KBM-7 (cell line): ENCODE measurements around the gene MARCKSL1.
A peak's percentile ranks its signal among the peaks of the same experiment; 100 is the strongest.
"Not testable (repeated sequence)": the region's sequence is repeated elsewhere in the genome, so short reads cannot be mapped to it uniquely, and the experiment has no call there.

Source experiments
- DNase-seq: peaks from one replicate; pipeline ENCODE4 v3.0.0-alpha.2; 2015
- in situ Hi-C: fragments of 300-500 bp; cut with MboI; formaldehyde crosslinking; loops from 2 replicates; pipeline ENCODE4 v1.14.3; 2020; ENCODE audit warnings: low sequenced_read_pairs, low pct_unique_long_range_greater_than_20kb, mixed read lengths

MARCKSL1 gene

DNA sequence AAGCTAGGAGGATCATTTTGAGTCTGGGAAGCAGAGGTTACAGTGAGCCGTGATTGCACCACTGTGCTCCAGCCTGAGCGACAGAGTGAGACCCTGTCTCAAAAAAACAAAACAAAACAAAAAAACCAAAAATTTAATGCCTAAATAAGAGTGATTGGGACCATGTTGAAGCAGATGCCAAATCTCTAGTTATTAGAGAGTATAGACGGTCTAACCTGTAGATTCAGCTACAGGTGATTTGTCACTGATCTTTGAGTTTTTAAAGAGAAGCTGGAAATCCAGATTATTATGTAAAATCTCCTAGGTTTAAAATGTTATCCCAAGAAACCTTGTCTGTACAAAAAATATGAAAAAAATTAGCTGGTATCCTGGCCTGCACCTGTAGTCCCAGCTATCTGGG is 32.7 kb downstream of the MARCKSL1 start:
- in situ Hi-C loops = no loop called here

DNA sequence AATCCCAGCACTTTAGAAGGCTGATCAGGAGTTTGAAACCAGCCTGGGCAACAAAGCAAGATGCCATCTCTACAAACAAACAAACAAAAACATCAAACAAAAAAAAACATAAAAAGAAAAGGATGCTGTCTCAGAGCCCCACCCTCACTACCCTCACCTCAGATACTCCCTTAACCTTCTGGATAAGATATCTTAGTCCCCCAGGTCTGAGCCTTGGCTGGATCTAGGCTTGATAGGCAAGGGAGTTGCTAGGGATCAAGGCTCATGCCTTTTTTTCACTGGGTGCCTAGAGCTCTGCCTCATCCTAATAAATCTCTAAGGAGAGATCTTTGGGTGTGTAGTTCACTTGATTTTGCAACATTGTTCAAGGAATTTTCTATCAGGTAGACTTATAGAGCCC is 36.7 kb downstream of the MARCKSL1 start:
- in situ Hi-C loops = no loop called here
- DNase-seq = no peak

More for the DNA sequence above, 32.7 kb downstream of the MARCKSL1 start:
- no peak for DNase-seq

DNA sequence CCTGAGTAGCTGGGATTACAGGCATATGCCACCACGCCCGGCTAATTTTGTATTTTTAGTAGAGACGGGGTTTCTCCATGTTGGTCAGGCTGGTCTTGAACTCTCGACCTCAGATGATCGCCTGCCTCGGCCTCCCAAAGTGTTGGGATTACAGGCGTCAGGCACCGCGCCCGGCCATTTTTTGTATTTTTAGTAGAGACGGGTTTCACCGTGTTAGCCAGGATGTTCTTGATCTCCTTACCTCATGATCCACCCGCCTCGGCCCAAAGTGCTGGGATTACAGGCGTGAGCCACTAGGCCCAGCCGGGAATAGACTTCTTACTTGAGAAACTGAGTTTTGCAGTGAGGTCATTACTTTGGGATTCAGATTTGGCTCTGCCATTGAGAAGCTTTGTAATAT is 37.8 kb downstream of the MARCKSL1 start:
- in situ Hi-C loops = not testable (repeated sequence)

DNA sequence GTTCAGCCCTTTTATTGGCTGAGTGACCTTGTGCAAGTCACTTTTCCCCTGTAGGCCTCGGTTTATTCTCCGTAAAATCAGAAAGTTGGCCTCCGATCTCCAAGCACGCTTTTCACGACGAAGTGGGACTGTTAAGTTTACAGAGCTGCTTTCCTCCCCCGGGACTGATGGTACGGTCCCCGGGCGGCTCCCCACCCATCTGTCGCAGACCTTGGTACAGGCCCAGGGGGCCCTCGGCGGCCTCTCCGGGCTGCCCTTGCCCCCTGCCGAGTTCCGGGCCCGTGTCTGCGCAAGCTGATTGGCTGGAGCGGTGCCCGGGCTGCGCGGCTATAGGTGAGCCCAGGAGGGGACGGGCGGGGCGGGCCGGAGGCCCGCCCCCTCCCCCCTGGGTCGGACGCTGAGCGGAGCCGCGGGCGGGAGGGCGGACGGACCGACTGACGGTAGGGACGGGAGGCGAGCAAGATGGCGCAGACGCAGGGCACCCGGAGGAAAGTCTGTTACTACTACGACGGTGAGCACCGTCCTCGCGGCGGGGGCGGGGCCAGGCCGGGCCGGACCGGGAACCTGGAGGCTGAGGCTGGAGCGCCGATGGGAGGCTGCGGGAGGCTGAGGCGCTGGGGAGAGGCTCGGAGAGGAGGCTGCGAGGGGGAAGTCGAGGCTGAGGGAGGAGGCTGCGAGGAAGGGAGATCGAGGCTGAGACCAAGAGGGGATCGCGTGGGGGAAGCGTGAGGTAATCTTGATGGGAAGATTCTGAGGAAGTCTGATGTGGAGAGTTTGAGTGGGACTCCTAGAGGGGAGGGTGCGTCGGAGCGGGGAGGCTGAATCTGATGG is 44.1 kb downstream of the MARCKSL1 start, which contains the start of gene HDAC1:
TSS of gene HDAC1 (plus strand) at position 376 of the 831 bp plus-strand sequence. CDS start at position 463, 87 bp downstream.
- in situ Hi-C loops = no loop called here

More for the DNA sequence above, 37.8 kb downstream of the MARCKSL1 start:
- not testable (repeated sequence) for DNase-seq

DNA sequence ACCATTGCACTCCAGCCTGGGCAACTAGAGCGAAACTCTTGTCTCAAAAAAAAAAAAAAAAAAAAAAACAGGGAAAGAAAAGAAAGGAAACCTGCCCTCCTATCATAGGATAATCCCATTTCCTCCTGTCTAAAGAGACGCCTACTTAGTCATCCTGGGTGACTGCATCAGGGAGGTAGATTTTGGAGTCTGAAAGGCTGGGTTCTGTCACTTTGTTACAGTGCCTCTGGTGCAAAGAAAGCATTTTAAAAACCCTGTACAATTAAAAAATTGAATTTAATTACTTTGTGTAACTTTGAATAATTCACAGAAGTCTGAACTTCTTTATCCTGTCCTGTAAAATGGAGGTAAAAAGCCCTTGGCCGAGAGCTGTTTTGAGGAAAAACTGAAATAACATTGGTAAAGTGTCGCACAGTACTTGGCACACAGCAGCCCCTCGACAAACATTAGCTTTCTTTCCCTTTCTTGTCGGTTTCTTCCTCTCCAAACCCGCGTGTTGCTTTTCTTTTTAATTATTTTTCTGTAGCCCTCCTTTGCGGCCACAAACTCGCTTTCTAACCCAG is 44.8 kb downstream of the MARCKSL1 start:
- in situ Hi-C loops = no loop called here

More for the DNA sequence above, 44.1 kb downstream of the MARCKSL1 start, which contains the start of gene HDAC1:
- DNase-seq = peak; percentile 98

DNA sequence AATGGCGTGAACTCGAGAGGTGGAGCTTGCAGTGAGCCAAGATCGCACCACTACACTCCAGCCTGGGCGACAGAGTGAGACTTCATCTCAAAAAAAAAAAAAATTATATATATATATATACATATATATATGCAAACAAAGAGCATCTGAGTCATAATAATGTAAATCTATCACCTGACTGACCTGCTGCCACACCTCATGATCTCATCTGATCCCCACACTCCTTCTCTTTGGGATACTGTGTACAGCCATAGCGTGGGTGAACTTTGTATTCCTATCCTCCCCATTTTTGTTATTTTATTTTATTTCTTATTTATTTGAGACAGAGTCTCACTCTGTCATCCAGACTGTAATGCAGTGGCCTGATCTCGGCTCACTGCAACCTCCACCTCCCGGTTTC is 46.8 kb downstream of the MARCKSL1 start:
- in situ Hi-C loops = no loop called here
- DNase-seq = no peak

More for the DNA sequence above, 44.8 kb downstream of the MARCKSL1 start:
- DNase-seq = no peak

DNA sequence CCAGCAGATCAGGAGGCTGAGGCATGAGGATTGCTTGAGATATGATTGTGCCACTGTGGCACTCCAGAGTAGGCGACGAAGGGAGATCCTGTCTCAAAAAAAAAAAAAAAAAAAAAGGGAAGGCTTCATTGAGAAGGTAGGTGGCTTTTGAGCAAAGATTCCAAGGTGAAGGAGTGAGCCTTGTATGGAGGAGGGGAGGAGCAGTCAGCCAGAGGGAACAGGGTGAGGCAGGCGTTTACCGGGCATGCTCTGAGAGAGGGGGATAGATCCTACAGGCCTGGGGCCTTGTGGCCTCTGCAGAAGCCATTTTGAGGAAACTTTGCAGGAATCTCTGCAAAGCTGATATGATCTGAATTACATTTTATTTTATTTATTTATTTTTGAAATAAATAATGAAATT is 49.3 kb downstream of the MARCKSL1 start:
- in situ Hi-C loops = no loop called here
- no peak for DNase-seq

DNA sequence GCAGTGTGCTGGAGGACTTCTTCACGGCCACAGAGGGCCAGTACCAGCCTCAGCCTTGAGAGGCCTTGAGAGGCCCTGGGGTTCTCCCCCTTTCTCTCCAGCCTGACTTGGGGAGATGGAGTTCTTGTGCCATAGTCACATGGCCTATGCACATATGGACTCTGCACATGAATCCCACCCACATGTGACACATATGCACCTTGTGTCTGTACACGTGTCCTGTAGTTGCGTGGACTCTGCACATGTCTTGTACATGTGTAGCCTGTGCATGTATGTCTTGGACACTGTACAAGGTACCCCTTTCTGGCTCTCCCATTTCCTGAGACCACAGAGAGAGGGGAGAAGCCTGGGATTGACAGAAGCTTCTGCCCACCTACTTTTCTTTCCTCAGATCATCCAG is 50.4 kb downstream of the MARCKSL1 start:
- in situ Hi-C loops = no loop called here

DNA sequence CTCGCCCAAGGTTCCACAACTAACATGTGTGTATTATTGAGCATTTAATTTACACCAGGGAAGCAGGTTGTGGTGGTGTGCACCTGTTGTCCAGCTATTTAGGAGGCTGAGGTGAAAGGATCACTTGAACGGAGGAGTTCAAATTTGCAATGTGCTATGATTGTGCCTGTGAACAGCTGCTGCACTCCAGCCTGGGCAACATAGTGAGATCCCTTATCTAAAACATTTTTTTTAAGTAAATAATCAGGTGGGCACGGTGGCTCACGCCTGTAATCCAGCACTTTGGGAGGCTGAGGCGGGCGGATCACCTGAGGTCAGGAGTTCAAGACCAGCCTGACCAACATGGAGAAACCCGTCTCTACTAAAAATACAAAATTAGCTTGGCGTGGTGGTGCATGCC is 51.3 kb downstream of the MARCKSL1 start:
- DNase-seq, in situ Hi-C loops: not testable (repeated sequence)

More for the DNA sequence above, 50.4 kb downstream of the MARCKSL1 start:
- no peak for DNase-seq
